ENCODE data around the gene C1orf232. TPM values are rescaled to one million over a fixed set of nuclear protein-coding genes. Genes with fewer than 3 reads are reported as not detected.

C1orf232 gene
- total and polyA plus RNA-seq, 2 of the 13 experiments (the other 11 are each of a cell fraction or from before 2014, with no cell fraction given), result not detected

DNA sequence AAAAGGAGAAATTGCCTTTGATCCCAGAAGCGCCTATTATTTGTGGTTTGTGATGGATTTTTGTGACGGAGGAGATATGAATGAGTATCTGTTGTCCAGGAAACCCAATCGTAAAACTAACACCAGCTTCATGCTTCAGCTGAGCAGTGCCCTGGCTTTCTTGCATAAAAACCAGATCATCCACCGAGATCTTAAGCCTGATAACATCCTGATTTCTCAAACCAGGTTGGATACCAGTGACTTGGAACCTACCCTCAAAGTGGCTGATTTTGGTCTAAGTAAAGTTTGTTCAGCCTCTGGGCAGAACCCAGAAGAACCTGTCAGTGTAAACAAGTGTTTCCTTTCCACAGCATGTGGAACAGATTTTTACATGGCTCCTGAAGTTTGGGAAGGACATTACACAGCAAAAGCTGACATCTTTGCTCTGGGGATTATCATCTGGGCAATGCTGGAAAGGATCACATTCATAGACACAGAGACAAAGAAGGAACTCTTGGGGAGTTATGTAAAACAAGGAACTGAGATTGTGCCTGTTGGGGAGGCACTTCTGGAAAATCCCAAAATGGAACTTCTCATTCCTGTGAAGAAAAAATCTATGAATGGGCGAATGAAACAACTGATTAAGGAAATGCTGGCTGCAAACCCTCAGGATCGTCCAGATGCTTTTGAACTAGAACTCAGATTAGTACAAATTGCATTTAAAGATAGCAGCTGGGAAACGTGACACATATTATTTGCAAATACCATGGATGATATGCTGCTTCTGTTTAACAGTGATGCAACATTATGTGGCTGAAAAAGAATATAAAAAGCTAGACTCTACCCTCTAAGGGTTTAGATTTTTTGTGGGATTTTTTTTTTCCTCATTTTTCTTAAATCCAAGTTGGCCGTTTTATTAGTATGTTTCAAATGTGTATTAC, 46.6 kb downstream of the C1orf232 start (continued):
- TF ChIP-seq NFE2L2 (IDR thresholded peaks at IDR 0.05; ENCODE audit: low read length) (no peak), ZNF83 (CRISPR knock-in tag; IDR thresholded peaks at IDR 0.05; ENCODE audit: borderline replicate concordance) (no peak), ZNF552 (CRISPR knock-in tag; IDR thresholded peaks at IDR 0.05; ENCODE audit: borderline replicate concordance) (no peak)

DNA sequence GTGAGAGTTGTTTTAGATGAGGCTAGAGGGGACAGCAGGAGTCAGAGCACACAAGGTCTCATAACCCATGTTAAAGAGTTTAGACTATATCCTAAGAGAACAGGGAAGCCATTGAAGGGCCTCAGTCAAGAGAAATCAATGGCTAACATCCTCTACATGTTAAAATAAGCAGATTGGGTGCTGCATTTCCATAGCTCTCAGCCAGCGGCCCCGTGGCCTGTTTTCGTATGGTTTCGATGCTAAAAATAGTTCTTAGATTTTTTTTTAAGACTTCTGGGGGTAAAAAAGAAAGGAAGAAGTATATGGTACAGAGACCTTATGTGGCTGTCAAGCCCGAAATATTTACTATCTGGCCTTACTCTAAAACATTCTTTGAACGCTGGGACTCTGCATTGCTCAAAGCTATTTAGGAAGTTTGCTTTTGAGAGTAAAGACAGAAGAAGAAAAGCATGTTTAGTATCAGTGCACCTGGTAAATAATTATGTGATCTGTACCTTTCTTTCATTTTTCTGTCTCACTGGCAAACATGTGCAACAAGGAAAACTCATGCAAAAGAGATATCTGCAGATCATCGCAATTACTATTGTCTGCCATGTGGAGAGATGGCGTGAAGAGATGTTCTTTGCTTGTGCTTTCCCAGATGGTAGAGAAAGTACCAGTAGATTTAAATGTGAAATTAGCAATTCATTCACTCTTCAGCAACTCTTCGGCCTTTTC, 48.7 kb downstream of the C1orf232 start:
- POLR2A ChIA-PET, result no interaction called here
- H3K4me2 ChIP-seq (ENCODE audit: low read depth, low read length), result no peak overlapping the region
- H3K36me3 ChIP-seq (replicated peaks in 1 of 2; ENCODE audit: control insufficient read depth in 1 of 2, insufficient read depth in 2 of 2, low read length in 2 of 2), result peaks cover 2 to 10% of the 10 kb centered on the region in 2 experiments
- FAIRE-seq, result no peak
- H3K4me1 ChIP-seq (ENCODE audit: insufficient read depth, low read length), result no peaks in the 10 kb centered on the region
- H3K9me3 ChIP-seq (ENCODE audit: low read length), result no peaks in the 10 kb centered on the region
- in situ Hi-C loops (cut with HindIII; ENCODE audit: extremely low pct_ligation_motif_present, low pct_unique_long_range_greater_than_20kb) (no loop called here), intact Hi-C loops (cut with micrococcal nuclease; ENCODE audit: unreplicated experiment) (no loop called here)
- CTCF ChIA-PET (ENCODE audit: low intra/inter-chr PET ratio, low total read pairs), result no interaction called here
- H3K9ac ChIP-seq (ENCODE audit: insufficient read depth, low read depth, low read length), result no peak overlapping the region
- TF ChIP-seq ZNF549 (CRISPR knock-in tag; IDR thresholded peaks at IDR 0.05), result no peak
- no peak for TF ChIP-seq ZNF260 (CRISPR knock-in tag; IDR thresholded peaks at IDR 0.05; ENCODE audit: borderline replicate concordance, low read depth)
- TF ChIP-seq PAX8 (CRISPR knock-in tag; IDR thresholded peaks at IDR 0.05; ENCODE audit: borderline replicate concordance), result no peak
- TF ChIP-seq RAD21 (CRISPR knock-in tag; IDR thresholded peaks at IDR 0.05), result no peak
- no peak for TF ChIP-seq NFKB2 (CRISPR knock-in tag; IDR thresholded peaks at IDR 0.05; ENCODE audit: borderline replicate concordance)
- TF ChIP-seq GMEB2 (CRISPR knock-in tag; IDR thresholded peaks at IDR 0.05; ENCODE audit: low read depth), result no peak
- TF ChIP-seq, protein P1, sequence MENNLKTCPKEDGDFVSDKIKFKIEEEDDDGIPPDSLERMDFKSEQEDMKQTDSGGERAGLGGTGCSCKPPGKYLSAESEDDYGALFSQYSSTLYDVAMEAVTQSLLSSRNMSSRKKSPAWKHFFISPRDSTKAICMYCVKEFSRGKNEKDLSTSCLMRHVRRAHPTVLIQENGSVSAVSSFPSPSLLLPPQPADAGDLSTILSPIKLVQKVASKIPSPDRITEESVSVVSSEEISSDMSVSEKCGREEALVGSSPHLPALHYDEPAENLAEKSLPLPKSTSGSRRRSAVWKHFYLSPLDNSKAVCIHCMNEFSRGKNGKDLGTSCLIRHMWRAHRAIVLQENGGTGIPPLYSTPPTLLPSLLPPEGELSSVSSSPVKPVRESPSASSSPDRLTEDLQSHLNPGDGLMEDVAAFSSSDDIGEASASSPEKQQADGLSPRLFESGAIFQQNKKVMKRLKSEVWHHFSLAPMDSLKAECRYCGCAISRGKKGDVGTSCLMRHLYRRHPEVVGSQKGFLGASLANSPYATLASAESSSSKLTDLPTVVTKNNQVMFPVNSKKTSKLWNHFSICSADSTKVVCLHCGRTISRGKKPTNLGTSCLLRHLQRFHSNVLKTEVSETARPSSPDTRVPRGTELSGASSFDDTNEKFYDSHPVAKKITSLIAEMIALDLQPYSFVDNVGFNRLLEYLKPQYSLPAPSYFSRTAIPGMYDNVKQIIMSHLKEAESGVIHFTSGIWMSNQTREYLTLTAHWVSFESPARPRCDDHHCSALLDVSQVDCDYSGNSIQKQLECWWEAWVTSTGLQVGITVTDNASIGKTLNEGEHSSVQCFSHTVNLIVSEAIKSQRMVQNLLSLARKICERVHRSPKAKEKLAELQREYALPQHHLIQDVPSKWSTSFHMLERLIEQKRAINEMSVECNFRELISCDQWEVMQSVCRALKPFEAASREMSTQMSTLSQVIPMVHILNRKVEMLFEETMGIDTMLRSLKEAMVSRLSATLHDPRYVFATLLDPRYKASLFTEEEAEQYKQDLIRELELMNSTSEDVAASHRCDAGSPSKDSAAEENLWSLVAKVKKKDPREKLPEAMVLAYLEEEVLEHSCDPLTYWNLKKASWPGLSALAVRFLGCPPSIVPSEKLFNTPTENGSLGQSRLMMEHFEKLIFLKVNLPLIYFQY (CRISPR knock-in tag; IDR thresholded peaks at IDR 0.05; ENCODE audit: borderline replicate concordance), result no peak
- no peak for TF ChIP-seq CHD2 (IDR thresholded peaks at IDR 0.05; ENCODE audit: low read depth, low read length)
- H3K27me3 ChIP-seq (ENCODE audit: control insufficient read depth in 1 of 2, insufficient read depth in 2 of 2, low read length in 2 of 2), result no peaks in the 10 kb centered on the region; a peak in 1 of 5 replicates
- ATAC-seq, result no peak
- no peak for DNase-seq (ENCODE audit: low spot score)
- H2AFZ ChIP-seq (ENCODE audit: low read length), result no peak overlapping the region
- no TSS peak for BruUV-seq (replicated peaks)
- H3K79me2 ChIP-seq (ENCODE audit: insufficient read depth, low read length), result no peaks in the 10 kb centered on the region
- WGBS (ENCODE audit: low lambda C conversion rate), result 87% methylated on average over 9 of the region's 9 CpGs
- H3K27ac ChIP-seq (ENCODE audit: extremely low read length, insufficient read depth, low read length), result no peak overlapping the region
- H3K4me3 ChIP-seq (replicated peaks in 1 of 3; ENCODE audit: insufficient read depth in 1 of 3, low read depth in 2 of 3, low read length in 3 of 3), result no peak overlapping the region
- H4K20me1 ChIP-seq (ENCODE audit: insufficient read depth, low read length), result no peaks in the 10 kb centered on the region

All from HepG2 (cell line).